ENCODE data around the gene ATP1B1.
"Not testable (repeated sequence)": the region's sequence is repeated elsewhere in the genome, so short reads cannot be mapped to it uniquely, and the experiment has no call there.

ATP1B1 gene

GRCh38 chr1:169118227-169118626, 11.7 kb downstream of the ATP1B1 start:
- DNase-seq = no peak

GRCh38 chr1:169119405-169119804, 12.9 kb downstream of the ATP1B1 start:
- no peak for DNase-seq

- no peak for DNase-seq
These were observed 13.6 kb downstream of the ATP1B1 start for GRCh38 chr1:169120066-169120465.

GRCh38 chr1:169121146-169121923, 14.8 kb downstream of the ATP1B1 start:
- no peak for DNase-seq

- DNase-seq = no peak
These were observed 16.5 kb downstream of the ATP1B1 start for GRCh38 chr1:169122976-169123375.

- no peak for DNase-seq
These were observed 18.0 kb downstream of the ATP1B1 start for GRCh38 chr1:169124459-169124858.

GRCh38 chr1:169125597-169125996, 19.1 kb downstream of the ATP1B1 start:
- not testable (repeated sequence) for DNase-seq

- DNase-seq = no peak
These were observed 19.8 kb downstream of the ATP1B1 start for GRCh38 chr1:169126335-169126734.

GRCh38 chr1:169127305-169127704, 20.8 kb downstream of the ATP1B1 start:
- DNase-seq = no peak

GRCh38 chr1:169128562-169128961, 22.1 kb downstream of the ATP1B1 start:
- no peak for DNase-seq

- DNase-seq = no peak
These were observed 22.8 kb downstream of the ATP1B1 start for GRCh38 chr1:169129109-169129784.

GRCh38 chr1:169130683-169131082, 24.2 kb downstream of the ATP1B1 start:
- no peak for DNase-seq

GRCh38 chr1:169132512-169133227, 26.2 kb downstream of the ATP1B1 start:
- no peak for DNase-seq

- DNase-seq = no peak
These were observed 26.7 kb downstream of the ATP1B1 start for GRCh38 chr1:169133228-169133576.

GRCh38 chr1:169133801-169134502, 27.5 kb downstream of the ATP1B1 start:
- no peak for DNase-seq

GRCh38 chr1:169137357-169137756, 30.9 kb downstream of the ATP1B1 start:
- DNase-seq = no peak

GRCh38 chr1:169138866-169139670, 32.6 kb downstream of the ATP1B1 start:
- DNase-seq = no peak

- no peak for DNase-seq
These were observed 34.9 kb downstream of the ATP1B1 start for GRCh38 chr1:169141356-169141755.

GRCh38 chr1:169142129-169142528, 35.6 kb downstream of the ATP1B1 start:
- DNase-seq = no peak

- DNase-seq = no peak
These were observed 36.9 kb downstream of the ATP1B1 start for GRCh38 chr1:169143346-169143745.

GRCh38 chr1:169143984-169144383, 37.5 kb downstream of the ATP1B1 start:
- no peak for DNase-seq

GRCh38 chr1:169144941-169145626, 38.6 kb downstream of the ATP1B1 start:
- no peak for DNase-seq
